GM12891 (cell line): ENCODE measurements around the gene PKP1.
A peak's percentile ranks its signal among the peaks of the same experiment; 100 is the strongest.

Experiments used
- POLR2A ChIP-seq: IDR thresholded peaks from 2 replicates; pipeline ENCODE4 v1.6.1; 2011; ENCODE audit warnings: low read depth, low read length, control low read depth
- POLR2AphosphoS5 ChIP-seq: IDR thresholded peaks from 2 replicates; pipeline ENCODE4 v1.6.1; 2011; ENCODE audit warnings: low read depth, low read length, control low read depth
- POU2F2 ChIP-seq: IDR thresholded peaks from 2 replicates; pipeline ENCODE4 v1.6.1; 2011; ENCODE audit warnings: low read depth, mild to moderate bottlenecking, control low read depth, low read length, moderate library complexity
- SPI1 ChIP-seq: IDR thresholded peaks from 2 replicates; pipeline ENCODE4 v1.6.1; 2011; ENCODE audit warnings: low read depth, low read length, control low read depth
- TAF1 ChIP-seq: IDR thresholded peaks from 2 replicates; pipeline ENCODE4 v1.6.1; 2011; ENCODE audit warnings: low read depth, low read length, control low read depth

- TF ChIP-seq POLR2AphosphoS5 = no peak
- no peak for TF ChIP-seq POLR2A
- TF ChIP-seq TAF1 = no peak
- TF ChIP-seq SPI1 = peak; percentile 9; the same call in 1 of the 2 replicates
- TF ChIP-seq POU2F2 = no peak
Measured at GRCh38 chr1:201326710-201327109, 43.4 kb downstream of the PKP1 start.
